ENCODE measurements around the gene DAPK2.

DNA sequence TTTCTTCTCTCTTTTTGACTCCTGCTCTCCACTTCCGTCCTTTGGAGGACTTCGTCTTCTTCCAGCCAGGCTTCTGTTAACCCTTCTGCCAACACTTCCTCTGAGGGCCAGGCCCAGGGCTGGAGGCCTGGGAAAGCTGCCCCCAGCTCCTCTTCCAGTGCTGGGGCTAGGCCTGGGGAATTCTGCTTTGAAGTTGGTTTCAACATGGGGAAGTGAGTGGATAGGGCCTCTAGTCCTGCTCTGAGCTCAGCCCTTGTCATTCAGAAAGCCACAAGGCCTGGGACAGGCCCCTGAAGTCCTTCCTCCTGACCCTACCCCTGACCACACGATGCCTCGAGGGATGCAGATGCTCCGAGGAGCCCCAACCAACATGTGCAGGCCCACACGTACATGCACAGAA, 158.7 kb downstream of the DAPK2 start:
- TF ChIP-seq, protein P1, sequence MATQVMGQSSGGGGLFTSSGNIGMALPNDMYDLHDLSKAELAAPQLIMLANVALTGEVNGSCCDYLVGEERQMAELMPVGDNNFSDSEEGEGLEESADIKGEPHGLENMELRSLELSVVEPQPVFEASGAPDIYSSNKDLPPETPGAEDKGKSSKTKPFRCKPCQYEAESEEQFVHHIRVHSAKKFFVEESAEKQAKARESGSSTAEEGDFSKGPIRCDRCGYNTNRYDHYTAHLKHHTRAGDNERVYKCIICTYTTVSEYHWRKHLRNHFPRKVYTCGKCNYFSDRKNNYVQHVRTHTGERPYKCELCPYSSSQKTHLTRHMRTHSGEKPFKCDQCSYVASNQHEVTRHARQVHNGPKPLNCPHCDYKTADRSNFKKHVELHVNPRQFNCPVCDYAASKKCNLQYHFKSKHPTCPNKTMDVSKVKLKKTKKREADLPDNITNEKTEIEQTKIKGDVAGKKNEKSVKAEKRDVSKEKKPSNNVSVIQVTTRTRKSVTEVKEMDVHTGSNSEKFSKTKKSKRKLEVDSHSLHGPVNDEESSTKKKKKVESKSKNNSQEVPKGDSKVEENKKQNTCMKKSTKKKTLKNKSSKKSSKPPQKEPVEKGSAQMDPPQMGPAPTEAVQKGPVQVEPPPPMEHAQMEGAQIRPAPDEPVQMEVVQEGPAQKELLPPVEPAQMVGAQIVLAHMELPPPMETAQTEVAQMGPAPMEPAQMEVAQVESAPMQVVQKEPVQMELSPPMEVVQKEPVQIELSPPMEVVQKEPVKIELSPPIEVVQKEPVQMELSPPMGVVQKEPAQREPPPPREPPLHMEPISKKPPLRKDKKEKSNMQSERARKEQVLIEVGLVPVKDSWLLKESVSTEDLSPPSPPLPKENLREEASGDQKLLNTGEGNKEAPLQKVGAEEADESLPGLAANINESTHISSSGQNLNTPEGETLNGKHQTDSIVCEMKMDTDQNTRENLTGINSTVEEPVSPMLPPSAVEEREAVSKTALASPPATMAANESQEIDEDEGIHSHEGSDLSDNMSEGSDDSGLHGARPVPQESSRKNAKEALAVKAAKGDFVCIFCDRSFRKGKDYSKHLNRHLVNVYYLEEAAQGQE (IDR thresholded peaks at IDR 0.05; ENCODE audit: insufficient replicate concordance, low read depth) = no peak
- TF ChIP-seq GABPA (IDR thresholded peaks at IDR 0.05; ENCODE audit: low read depth) (no peak), POLR2AphosphoS5 (IDR thresholded peaks at IDR 0.05; ENCODE audit: low read depth) (no peak)
- TF ChIP-seq, protein P2, sequence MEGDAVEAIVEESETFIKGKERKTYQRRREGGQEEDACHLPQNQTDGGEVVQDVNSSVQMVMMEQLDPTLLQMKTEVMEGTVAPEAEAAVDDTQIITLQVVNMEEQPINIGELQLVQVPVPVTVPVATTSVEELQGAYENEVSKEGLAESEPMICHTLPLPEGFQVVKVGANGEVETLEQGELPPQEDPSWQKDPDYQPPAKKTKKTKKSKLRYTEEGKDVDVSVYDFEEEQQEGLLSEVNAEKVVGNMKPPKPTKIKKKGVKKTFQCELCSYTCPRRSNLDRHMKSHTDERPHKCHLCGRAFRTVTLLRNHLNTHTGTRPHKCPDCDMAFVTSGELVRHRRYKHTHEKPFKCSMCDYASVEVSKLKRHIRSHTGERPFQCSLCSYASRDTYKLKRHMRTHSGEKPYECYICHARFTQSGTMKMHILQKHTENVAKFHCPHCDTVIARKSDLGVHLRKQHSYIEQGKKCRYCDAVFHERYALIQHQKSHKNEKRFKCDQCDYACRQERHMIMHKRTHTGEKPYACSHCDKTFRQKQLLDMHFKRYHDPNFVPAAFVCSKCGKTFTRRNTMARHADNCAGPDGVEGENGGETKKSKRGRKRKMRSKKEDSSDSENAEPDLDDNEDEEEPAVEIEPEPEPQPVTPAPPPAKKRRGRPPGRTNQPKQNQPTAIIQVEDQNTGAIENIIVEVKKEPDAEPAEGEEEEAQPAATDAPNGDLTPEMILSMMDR (IDR thresholded peaks at IDR 0.05; ENCODE audit: insufficient read depth, low read length) = no peak

Data from HL-60 (cell line).